ENCODE results near the gene KRT33A. TPM values are rescaled to one million over a fixed set of nuclear protein-coding genes. Genes with fewer than 3 reads are reported as not detected.

Gene KRT33A
- total and polyA plus RNA-seq, 3 donors from 2014 or later: 0.50 to 3.1 (median 2.3) TPM

DNA sequence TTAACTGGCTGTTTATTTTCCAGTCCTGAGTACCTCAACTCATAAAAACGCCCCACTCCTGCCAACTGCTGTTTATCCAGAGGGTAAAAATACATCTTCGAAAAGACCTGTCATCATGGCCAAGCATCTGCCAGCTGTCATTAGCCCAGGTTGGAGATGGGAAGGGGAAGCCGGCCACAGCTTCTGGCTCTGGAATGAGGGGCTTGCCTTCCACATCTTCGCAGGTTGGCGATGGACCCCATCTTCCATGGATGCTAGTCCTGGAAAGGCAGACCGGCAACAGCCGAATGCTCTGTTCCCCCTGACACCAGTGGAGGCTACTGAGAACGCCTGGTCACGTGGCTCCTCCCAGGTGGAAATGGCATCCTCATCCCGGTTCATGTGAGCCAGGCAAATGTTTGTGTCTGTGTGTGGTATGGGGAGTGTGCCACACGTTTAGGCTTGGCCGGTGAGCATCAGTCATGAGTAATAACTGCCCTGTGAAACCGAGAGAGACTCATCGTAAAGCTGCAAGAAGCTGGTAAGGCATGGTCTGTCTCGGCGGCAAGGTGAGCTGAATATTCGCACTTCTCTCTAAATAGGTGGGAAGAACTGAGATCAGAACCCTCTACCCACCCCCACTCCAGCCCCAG is 34.7 kb downstream of the KRT33A start:
- H3K9me3 ChIP-seq: no peaks in the 10 kb centered on the region
- intact Hi-C loops (cut with DNase I; ENCODE audit: low total_unique reads): no loop called here
- WGBS, 2 donors: 38 to 49% methylated on average over 9 to 17 of the region's 17 CpGs

DNA sequence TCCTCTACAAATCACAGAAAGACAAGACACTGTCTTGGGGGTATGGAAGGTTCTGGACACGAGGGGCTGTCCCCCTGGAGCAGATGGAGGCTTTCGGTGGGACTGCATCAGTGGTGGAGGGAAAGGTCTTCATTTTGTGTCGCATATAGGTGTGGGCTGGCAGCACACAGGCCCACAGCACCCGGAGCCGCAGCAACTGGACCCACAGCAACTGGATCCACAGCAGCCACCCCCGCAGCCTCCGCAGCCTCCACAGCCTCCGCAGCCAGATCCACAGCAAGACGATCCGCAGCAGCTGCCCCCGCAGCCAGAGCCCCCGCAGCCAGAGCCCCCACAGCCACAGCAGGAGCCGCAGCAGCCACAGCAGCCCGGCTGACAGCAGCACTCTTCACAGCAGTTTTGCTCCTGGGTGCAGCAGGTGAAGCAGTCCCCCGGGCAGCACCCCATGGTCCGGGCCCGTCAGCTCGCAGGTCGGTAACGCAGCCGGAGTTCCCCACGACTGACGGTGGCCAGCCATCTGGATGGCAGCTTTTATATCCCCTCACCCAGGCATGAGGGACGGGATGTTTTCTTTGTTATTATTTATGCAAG is 35.3 kb downstream of the KRT33A start, which contains the start of gene KRTAP17-1:
Gene KRTAP17-1 (minus strand): TSS at position 507 of the 591 bp plus-strand sequence. CDS start 60 bp downstream, at position 447.
- Histone ChIP-seq H3K36me3 (ENCODE audit: low read depth, missing control alignments) (no peaks in the 10 kb centered on the region), H3K9me3 (no peaks in the 10 kb centered on the region), H3K27ac (no peak within 1 kb of the TSS), H3K4me3 (no peak within 1 kb of the TSS), H3K27me3 (no peaks in the 10 kb centered on the region), H3K4me1 (no peaks in the 10 kb centered on the region)
- WGBS, 2 donors: 41 to 62% methylated on average over 8 to 24 of the region's 24 CpGs
- DNase-seq: no peak
- no peak for TF ChIP-seq POLR2A (IDR thresholded peaks at IDR 0.05)
- TF ChIP-seq, protein P1, sequence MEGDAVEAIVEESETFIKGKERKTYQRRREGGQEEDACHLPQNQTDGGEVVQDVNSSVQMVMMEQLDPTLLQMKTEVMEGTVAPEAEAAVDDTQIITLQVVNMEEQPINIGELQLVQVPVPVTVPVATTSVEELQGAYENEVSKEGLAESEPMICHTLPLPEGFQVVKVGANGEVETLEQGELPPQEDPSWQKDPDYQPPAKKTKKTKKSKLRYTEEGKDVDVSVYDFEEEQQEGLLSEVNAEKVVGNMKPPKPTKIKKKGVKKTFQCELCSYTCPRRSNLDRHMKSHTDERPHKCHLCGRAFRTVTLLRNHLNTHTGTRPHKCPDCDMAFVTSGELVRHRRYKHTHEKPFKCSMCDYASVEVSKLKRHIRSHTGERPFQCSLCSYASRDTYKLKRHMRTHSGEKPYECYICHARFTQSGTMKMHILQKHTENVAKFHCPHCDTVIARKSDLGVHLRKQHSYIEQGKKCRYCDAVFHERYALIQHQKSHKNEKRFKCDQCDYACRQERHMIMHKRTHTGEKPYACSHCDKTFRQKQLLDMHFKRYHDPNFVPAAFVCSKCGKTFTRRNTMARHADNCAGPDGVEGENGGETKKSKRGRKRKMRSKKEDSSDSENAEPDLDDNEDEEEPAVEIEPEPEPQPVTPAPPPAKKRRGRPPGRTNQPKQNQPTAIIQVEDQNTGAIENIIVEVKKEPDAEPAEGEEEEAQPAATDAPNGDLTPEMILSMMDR (IDR thresholded peaks at IDR 0.05): no peak
- intact Hi-C loops (cut with DNase I; ENCODE audit: low total_unique reads): no loop called here

More for the DNA sequence above, 34.7 kb downstream of the KRT33A start:
- DNase-seq: no peak
- no peak overlapping the region for H3K27ac ChIP-seq
- no peaks in the 10 kb centered on the region for H3K27me3 ChIP-seq
- no peak overlapping the region for H3K4me3 ChIP-seq
- H3K4me1 ChIP-seq: no peaks in the 10 kb centered on the region
- no peak for TF ChIP-seq POLR2A (IDR thresholded peaks at IDR 0.05)
- TF ChIP-seq, protein P1 (IDR thresholded peaks at IDR 0.05): no peak
- H3K36me3 ChIP-seq (ENCODE audit: low read depth, missing control alignments): no peaks in the 10 kb centered on the region

- DNase-seq: no peak
- no peak overlapping the region for H3K4me3 ChIP-seq
- 89% methylated on average over 1 of the region's 1 CpG; no CpG with 5 or more reads in 1 of the 2 donors for WGBS, 2 donors
- no peaks in the 10 kb centered on the region for H3K9me3 ChIP-seq
- H3K27ac ChIP-seq: no peak overlapping the region
- intact Hi-C loops (cut with DNase I; ENCODE audit: low total_unique reads): no loop called here
- H3K36me3 ChIP-seq (ENCODE audit: low read depth, missing control alignments): no peaks in the 10 kb centered on the region
- no peaks in the 10 kb centered on the region for H3K27me3 ChIP-seq
- H3K4me1 ChIP-seq: no peaks in the 10 kb centered on the region
- TF ChIP-seq, protein P1 (IDR thresholded peaks at IDR 0.05): no peak
- TF ChIP-seq POLR2A (IDR thresholded peaks at IDR 0.05): no peak
Observed at GRCh38 chr17:41311111-41311510, 39.5 kb downstream of the KRT33A start.

DNA sequence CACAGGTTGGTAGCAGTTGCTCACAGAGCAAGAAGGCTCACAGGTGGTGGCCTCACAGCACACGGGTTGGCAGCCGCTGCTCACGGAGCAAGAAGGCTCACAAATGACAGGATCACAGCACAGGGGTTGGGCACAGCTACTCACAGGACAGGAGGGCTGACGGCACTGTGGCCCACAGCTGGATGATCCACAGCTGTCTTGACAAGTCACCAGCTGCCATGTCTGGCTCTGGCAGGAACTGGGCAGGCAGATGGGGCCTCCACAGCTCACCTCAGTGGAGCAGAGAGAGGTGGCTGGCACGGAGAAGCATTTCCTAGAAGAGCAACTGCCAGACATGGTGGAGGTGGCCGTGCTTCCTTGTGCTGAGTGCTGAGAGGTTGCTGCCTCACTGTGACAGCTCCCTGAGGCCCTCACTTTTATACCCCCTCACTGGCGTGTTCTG is 41.7 kb downstream of the KRT33A start, which contains the start of gene KRTAP16-1:
Gene KRTAP16-1 (minus strand): TSS at position 392 of the 442 bp plus-strand sequence. CDS start 56 bp downstream, at position 336.
- intact Hi-C loops (cut with DNase I; ENCODE audit: low total_unique reads): no loop called here
- WGBS, 2 donors: 83 to 85% methylated on average over 3 to 7 of the region's 7 CpGs
- TF ChIP-seq, protein P1 (IDR thresholded peaks at IDR 0.05): no peak
- no peak for TF ChIP-seq POLR2A (IDR thresholded peaks at IDR 0.05)
- DNase-seq: no peak
- Histone ChIP-seq H3K27ac (no peak within 1 kb of the TSS), H3K4me1 (no peaks in the 10 kb centered on the region), H3K4me3 (no peak within 1 kb of the TSS), H3K9me3 (no peaks in the 10 kb centered on the region), H3K27me3 (no peaks in the 10 kb centered on the region), H3K36me3 (ENCODE audit: low read depth, missing control alignments) (no peaks in the 10 kb centered on the region)
